Pons (tissue), 1 donor: Measurements from ENCODE around the gene PTGDR.

ENCODE experiments used
- DNase-seq: peaks from one replicate; pipeline ENCODE4 v3.0.0-alpha.2; 2016; ENCODE audit warnings: low spot score

Gene PTGDR

DNA sequence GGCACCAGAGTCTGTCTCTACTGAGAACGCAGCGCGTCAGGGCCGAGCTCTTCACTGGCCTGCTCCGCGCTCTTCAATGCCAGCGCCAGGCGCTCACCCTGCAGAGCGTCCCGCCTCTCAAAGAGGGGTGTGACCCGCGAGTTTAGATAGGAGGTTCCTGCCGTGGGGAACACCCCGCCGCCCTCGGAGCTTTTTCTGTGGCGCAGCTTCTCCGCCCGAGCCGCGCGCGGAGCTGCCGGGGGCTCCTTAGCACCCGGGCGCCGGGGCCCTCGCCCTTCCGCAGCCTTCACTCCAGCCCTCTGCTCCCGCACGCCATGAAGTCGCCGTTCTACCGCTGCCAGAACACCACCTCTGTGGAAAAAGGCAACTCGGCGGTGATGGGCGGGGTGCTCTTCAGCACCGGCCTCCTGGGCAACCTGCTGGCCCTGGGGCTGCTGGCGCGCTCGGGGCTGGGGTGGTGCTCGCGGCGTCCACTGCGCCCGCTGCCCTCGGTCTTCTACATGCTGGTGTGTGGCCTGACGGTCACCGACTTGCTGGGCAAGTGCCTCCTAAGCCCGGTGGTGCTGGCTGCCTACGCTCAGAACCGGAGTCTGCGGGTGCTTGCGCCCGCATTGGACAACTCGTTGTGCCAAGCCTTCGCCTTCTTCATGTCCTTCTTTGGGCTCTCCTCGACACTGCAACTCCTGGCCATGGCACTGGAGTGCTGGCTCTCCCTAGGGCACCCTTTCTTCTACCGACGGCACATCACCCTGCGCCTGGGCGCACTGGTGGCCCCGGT lies at the start of gene PTGDR:
PTGDR (plus strand) TSS at position 198 of the 778 bp plus-strand sequence; CDS start at position 315, 117 bp downstream.
- DNase-seq, result no peak

GRCh38 chr14:52219488-52220084 lies 47.9 kb upstream of the PTGDR start:
- no peak for DNase-seq

DNA sequence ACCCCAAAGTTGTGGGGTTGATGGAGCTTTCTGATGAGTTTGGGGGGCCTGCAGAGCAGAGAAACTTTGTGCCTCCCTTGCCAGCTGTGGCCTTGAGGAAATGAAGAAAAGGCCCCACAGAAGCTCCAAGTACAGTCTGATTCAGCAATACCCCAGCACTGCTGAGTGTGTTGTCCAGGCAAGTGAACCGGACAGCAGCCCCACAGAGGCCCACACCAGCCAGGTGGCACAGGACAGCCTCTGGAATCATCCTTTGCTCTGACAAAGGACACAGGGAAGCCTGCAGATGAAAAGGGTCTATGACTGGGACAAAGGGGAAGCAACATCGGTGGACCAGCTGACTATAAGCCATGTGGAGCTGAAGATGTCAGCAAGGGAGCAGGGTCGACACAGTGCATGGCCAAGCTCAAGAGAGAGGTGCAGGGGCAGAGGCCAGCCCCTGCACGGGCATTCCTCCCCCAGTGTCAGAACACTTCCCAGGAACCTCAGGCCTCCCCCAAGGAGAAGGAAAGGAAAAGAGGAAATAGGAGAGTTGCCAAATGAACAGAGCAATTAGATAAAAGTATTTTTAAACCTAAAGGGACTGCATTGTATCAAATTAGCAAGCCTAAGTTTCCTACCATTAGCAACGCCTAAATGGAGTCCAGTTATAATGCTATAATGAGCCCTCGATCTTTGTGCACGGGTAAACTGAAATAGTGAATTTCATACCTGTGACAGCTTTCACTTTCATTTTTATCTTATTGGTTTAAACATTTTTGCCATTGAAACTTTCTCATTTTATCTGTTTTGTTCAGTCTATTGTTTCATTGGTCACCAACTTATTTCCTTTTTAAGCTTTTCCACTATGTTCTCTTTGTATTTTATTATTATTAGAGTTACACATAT lies 46.3 kb upstream of the PTGDR start:
- DNase-seq, result no peak

DNA sequence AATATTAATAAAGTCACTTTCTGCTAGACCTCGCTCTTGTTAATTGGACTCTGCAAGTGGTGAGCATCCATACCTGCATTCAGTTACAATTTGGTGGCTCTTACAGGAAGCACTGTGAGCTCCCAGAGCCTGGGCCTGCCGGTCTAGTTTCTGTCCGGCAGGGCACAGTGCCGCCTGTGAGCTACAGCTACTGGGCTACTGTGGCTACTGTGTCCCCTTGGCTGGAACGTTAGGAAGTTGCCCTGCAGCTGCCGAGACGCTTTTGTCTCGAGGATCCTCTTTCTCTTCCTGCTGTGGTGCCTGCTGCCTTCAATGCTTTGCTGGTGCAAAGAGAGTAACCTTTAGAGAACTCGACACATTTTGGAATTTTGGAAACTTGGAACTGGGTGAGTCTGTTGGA lies 44.6 kb upstream of the PTGDR start:
- no peak for DNase-seq

- DNase-seq, result no peak
Observed at GRCh38 chr14:52227619-52228222, 39.8 kb upstream of the PTGDR start.

- no peak for DNase-seq
Observed at GRCh38 chr14:52233693-52234092, 33.8 kb upstream of the PTGDR start.

DNA sequence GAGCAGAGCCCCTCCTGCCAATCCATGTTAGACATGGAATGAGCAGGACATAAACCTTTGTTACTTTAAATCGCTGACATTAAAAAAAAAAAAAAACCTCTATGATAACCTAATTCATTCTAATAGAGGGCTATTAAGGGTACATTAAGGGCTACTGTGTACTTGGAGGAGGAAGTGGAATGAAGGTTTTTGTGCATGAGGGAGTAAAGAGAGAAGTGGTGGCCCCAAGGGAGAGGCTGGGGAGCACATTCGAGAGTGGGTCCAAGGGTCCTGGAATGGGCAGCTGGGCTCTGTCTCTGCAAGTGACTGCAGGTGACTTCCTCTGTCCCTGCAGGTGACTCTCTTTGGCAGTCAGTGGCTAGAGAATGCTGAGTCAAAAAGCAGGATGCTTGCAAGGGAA lies 32.1 kb upstream of the PTGDR start:
- DNase-seq, result no peak

DNA sequence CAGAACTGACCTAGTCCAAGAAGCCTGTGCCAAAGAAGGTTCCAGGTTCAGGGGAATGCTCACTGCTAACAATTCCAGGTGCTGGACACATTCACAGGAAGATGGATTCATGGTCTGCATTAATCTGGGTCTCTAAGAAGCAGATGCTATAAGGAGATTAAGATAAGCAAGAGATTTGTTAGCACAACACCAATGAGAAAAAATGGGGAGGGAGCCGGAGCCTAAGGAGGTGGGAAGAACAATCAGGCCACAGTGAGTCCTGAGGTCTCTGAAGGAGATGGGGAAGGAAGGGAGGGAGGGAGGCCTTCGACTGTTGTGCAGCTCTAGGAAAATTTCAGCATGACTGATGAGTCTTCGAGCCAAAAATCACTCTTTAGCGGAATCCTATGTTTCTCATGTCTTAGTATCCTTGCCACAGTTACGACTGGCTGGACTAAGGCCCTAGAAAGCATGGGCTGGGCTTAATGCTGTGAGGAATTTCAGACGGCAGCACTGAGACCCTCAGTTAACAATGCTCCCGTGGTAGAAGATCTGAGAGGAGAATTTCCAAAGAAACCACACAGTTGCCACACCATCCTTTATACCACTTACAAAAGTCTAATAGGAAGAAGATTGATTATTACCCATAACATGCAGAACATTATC lies 31.5 kb upstream of the PTGDR start:
- DNase-seq, result no peak

- no peak for DNase-seq
Observed at GRCh38 chr14:52238682-52239081, 28.8 kb upstream of the PTGDR start.

DNA sequence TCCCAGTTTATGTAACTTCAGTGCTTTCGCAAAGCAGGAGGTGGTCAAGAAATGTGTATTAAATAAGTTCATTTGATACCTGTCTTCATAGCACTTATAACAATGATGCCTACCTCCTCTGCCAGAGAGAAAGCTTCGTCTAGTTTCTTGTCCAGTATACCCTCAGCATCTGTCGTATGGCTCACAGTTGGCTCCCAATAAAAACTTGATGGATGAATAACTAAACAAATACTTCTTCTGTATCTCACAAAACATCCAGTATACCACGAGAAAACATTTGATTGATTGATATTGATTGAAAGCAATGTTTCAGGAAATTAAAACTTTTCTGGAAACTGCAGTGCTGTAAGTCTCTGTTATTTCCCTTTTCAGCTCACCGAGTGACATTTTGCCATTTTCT lies 26.9 kb upstream of the PTGDR start:
- no peak for DNase-seq

- DNase-seq, result no peak
Observed at GRCh38 chr14:52241087-52241793, 26.3 kb upstream of the PTGDR start.

DNA sequence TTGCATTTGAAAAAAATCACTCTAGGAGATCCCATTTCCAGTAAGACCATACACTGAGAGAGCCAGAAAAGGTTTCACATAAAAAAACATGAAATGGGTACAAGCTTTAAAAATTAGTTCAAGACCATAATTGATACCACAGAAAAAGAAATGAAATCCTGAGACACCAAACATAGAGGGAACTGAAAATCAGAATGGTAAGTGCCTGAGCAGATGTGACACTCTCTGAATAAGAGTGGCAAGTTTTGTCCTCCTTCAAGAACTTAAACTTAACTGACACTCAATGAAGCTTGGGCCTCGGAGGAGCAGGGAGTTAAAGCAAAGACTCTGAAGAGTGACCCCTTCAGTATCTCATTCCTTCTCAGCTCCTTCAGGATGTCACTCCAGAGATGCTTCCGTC lies 23.2 kb upstream of the PTGDR start:
- no peak for DNase-seq

- no peak for DNase-seq
Observed at GRCh38 chr14:52244997-52245396, 22.5 kb upstream of the PTGDR start.

- no peak for DNase-seq
Observed at GRCh38 chr14:52248057-52248456, 19.4 kb upstream of the PTGDR start.

GRCh38 chr14:52251724-52252123 lies 15.8 kb upstream of the PTGDR start:
- DNase-seq, result no peak

DNA sequence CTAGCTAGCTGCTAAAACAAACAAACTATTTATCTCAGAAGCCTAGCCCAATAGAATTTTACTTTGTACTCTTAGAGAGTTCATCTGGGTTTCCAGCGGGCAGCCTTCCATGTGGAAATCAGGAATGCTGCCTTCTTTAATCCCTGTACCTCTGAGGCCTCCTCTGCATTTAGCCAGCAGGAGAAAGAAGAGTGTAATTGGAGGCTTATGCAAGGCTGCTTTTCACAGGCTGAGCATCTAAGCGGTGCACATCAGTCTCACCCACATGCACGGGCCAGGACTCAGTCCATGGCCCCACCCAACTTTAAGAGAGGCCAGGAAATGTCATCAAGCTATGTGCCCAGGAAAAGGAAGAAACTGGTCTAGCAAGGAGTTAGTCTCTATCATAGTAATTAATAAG lies 14.0 kb upstream of the PTGDR start:
- no peak for DNase-seq

GRCh38 chr14:52254086-52254485 lies 13.4 kb upstream of the PTGDR start:
- DNase-seq, result no peak

DNA sequence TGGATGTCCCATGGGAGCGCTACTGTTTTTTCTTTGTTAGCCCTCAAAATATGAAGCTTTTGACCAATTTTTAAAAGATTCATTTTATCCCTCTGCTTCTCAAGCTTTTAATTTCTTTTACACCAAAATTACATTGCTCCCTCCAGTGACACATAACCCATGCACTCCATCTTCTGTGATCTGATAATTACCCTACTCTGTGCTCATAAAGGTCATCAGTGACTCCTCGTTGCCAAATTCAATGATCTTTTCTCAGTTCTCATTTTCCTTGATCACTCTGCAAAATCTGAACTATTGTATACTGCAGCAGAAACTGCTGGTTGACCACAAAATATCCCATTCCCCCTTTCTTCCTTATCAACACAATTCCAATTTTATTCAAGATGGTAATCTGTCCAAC lies 8.7 kb upstream of the PTGDR start:
- no peak for DNase-seq

DNA sequence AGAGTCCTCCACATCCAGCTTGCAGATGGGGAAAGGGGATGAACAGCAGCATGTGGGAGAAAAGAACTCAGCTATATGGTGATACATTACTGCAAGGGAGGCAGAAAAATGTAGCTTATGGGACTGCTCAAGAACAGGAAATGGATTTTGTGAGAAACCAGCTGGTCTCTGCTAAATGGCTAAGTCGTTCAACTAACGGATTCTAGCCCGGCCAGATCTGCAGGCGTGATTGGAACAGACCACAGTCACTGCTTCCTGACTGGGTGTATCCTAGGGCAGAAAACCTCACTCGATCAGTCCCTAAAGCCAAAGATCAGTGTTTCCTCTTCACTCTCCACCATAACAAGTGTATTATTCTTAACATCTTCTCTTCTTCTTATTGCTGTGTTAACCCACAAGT lies 8.1 kb upstream of the PTGDR start:
- DNase-seq, result no peak

DNA sequence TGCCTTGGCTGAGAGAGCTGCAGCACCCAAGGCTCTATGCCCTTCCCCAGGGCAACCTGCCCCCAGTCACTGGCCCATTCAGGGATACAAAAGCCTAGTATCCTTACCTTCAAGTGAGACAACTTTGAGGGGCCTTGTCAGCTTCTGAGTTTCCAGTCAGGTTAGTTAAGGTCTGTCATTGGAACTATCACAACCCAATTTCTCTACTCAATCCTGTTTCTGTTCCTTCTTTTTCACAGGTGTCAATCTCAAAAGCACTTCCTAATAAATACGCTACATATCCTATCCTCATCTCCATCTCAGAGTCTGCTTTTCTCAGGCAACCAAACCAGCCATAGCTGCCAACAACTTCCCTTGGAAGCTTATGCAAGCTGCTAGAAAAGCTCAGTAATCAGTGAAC lies 4.9 kb upstream of the PTGDR start:
- no peak for DNase-seq

DNA sequence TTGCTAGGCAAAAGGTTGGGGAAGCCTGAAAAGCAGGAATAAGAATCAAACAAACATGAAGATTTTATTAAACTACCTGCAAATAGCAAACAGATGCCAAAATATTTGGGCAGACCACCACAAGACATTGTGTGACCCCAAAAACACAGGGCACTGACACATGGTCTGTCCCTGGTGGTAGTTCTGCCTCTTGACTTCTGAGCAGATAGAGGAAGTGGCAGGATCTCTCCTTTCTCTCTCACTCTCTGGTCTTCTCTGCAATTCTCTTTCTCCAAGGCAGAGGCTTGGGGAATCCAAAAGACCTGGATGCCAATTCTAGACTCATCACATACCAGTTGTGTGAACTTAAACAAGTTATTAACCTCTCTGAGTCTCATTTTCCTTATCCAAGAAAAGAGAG lies 4.3 kb upstream of the PTGDR start:
- no peak for DNase-seq
